GM19025 (cell line): ENCODE measurements around the gene FBXL13.
"Not testable (repeated sequence)": the region's sequence is repeated elsewhere in the genome, so short reads cannot be mapped to it uniquely, and the experiment has no call there.

Source experiments
- ATAC-seq: cut with Tn5 transposase; IDR thresholded peaks from one replicate; pipeline ENCODE4 v1.9.1; 2021; ENCODE audit warnings: mild to moderate bottlenecking, low read depth, moderate library complexity; ENCODE audit not compliant: unreplicated experiment

Gene FBXL13

GRCh38 chr7:102874166-102874829, 200.3 kb downstream of the FBXL13 start:
- peak; percentile 99 for ATAC-seq

- ATAC-seq, result peak; percentile 21
These were observed 201.0 kb downstream of the FBXL13 start for GRCh38 chr7:102873470-102874165.

DNA sequence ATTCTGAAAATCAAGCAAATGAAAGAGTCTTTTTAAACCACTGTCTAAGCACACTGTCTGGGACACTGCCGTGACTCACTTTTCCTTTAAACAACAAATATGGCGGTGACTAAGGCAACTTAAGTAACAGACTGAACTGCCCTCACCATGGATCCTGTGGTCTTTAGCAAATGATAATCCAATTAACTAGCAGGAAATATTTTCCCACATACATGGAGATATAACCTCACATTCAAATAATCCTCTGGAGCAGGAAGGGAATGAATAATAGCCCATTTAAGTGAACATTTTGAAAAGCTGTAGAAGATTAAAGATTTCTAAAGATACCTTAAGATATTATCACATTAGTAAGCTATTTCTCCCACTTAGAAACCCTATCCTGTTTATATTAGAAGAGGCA, 202.1 kb downstream of the FBXL13 start:
- no peak for ATAC-seq

DNA sequence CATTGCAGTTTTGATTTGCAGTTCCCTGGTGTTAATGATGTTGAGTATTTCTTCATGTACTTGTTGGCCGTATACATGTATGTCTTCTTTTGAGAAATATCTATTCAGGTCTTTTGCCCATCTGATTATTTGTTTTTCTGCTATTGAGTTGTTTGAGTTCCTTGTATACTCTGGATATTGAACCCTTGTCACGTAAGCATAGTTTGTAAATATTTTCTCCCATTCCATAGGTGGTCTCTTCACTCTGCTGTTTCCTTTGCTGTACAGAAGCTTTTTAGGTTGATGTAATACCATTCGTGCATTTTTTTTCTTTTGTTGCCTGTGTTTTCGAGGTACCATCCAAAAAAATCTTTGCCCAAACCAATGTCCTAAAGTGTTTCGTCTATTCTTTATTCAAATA, 205.4 kb downstream of the FBXL13 start:
- ATAC-seq, result no peak

DNA sequence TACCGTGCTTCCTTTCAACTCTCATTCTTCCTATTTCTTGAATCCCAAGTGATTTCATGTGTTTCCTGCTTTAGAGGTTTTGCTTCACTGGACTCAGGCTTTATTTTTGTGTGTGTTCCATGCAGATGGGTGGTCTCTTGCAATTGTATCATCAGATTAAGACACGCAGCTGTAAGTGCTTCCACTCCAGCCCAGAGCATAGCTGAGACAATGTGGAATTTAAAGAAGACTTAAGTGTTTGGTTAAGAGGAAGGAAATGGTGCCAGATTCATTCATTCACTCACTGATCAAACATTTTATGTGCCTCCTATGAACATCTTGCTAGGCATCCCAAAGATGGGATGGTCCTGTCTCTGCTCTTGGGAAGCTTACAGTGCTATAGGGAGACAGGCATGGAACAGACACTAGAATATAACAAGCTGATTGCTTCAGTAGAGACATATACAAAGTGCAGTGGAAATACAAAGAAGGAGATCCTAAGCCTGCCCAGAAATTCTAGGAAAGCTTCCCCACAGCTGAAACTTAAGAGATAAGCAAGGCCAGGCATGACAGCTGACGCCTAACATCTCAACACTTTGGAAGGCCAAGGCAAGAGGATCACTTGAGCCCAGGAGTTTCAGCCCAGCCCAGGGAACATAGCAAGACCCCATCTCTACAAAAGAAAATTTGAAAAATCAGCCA, 207.9 kb downstream of the FBXL13 start:
- no peak for ATAC-seq

DNA sequence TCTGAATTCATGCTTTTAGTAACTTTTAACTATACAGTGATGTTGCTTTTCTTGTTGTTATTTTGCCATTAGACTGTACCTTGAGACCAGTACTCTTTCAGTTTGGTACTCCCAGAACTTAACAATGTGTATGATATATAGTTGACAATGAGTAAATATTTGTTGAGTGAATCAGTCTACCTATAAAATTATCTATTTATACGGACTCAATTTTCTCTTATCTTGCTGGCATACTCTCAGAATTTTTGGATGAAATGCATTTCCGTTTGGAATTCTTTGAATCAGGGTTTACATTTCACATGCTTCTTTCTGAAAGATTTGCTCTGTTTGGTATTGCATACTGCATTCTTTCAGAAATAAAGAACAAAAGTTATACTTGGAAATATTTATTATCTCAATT, 209.6 kb downstream of the FBXL13 start:
- no peak for ATAC-seq

DNA sequence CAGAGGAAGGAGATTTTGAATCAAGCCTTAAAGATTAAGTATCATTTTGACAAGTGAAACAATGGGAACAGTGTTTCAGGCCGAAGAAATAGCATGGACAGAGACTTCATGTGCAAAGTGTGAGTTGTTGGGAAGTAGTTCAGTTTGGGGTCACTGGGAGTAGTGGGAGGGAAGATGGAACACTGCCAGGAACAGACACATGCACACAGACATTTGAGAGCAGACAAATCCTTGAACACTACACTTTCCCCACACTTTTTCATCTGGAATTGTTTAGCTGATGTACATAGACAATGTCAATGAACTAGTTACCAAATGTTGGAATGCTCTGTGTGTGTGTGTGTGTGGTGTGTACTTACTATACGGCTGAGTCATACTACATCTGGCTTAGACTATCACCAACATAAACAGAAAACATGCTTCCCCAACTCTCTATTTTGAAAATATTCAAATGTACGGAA, 214.2 kb downstream of the FBXL13 start:
- no peak for ATAC-seq

DNA sequence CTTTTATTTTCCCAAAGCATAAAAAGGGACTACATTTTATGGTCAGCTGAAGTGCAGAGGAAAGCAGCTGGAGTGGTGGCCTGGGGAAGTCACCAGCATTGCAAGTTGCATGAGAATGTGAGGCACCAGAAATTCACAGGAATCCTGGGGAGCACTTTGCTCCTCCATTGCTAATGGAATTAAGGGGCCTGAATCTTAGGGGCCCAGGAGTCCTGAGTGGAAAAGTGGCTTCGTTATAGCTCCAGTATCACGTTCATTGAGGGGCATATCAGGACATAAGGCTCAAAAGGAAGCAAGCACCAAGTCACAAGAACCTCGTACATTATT, 214.8 kb downstream of the FBXL13 start:
- no peak for ATAC-seq

- no peak for ATAC-seq
These were observed 215.4 kb downstream of the FBXL13 start for GRCh38 chr7:102859084-102859798.

GRCh38 chr7:102856036-102856435, 218.6 kb downstream of the FBXL13 start:
- ATAC-seq, result no peak

DNA sequence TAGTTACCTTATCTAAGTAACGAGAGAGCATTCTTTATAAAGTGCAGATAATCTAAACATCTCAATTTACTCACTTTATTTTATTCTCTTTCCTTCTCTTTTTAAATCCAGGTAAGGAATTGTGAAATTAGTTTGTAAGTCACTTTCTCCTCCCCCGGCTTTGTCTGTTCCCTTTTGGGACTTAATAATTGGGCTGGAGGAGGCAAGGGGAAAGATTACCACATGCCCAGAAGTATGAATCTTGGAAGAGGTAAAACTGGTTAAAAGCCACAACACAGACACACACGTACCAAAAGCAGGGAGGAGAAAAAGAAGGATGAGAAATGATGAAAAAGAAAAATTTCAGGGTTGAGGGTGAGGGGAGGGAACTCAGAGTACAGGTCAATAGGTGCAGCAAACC, 225.1 kb downstream of the FBXL13 start:
- ATAC-seq, result no peak

DNA sequence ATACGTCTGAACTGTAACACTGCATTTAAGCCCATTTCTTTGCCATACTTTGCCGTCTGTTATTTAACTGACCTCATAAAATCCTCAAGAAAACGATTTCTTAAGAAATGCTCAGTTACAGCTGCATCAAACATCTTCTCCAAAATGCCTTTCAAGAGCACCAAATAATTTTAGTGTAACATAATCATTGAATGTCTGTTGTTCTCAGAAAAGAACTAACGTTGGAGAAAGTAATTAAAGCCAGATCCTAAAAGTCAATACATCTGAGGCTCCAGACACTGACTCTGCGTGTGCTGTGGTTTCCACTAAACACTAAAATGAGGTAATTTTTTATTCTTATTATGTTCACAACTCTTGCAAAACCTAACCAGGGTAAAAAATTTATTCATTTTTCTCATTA, 225.5 kb downstream of the FBXL13 start:
- ATAC-seq, result no peak

DNA sequence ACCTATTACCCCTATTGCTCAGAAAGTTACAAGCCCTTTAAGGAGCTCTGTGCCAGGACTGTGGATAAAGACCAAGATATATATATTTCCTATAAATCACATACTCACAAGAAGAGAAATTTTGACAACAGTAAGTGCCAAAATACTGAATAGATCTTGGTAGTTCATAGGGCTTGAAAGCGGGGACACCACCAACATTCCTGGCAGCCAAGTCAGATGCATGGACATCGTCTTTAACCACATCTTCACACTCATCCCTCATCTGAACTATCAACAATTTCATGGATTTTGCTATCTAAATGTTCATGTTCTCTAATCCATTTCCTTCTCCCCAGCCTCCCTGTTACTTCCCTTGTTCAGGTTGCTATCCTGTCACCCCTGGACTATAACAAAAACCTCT, 229.2 kb downstream of the FBXL13 start:
- no peak for ATAC-seq

DNA sequence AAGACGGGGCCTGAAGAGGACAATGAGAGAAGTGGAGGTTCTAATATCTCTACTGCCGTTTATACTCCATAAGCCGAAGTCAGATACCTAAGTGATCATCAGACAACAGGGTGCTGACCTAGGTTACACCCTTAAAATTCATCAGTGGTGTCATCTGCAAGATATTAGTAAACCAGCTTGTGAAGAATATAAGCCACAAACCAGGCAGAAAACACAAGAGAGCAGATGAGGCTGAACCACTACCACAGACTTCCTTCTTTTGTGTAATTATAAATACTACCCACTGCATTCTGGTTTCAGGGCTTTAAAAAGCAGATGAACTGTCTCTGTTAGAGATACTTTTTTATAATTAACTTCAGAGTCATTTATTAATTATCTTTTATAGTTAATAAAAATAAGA, 230.7 kb downstream of the FBXL13 start:
- peak; percentile 75 for ATAC-seq

- ATAC-seq, result no peak
These were observed 232.3 kb downstream of the FBXL13 start for GRCh38 chr7:102842284-102842683.

- no peak for ATAC-seq
These were observed 233.3 kb downstream of the FBXL13 start for GRCh38 chr7:102841290-102841689.

DNA sequence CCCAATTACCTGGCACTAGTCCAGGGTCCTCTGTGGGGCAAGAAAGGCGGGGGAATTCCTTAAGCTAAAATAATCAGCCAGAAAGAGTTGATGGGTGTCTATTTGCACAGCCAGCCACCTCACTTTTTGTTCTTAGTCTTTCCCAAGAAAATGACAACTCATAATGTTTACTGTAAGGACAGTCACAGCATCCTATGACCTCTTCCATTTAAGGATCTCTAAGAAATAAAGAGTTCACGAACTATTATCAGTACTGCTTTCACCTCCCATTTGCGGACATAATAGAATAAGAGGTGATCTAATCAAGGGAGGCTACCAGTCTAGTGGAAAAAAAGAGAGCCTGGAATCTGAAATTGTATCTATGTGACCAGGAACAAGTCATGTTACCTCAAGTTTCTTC, 234.2 kb downstream of the FBXL13 start:
- ATAC-seq, result no peak

DNA sequence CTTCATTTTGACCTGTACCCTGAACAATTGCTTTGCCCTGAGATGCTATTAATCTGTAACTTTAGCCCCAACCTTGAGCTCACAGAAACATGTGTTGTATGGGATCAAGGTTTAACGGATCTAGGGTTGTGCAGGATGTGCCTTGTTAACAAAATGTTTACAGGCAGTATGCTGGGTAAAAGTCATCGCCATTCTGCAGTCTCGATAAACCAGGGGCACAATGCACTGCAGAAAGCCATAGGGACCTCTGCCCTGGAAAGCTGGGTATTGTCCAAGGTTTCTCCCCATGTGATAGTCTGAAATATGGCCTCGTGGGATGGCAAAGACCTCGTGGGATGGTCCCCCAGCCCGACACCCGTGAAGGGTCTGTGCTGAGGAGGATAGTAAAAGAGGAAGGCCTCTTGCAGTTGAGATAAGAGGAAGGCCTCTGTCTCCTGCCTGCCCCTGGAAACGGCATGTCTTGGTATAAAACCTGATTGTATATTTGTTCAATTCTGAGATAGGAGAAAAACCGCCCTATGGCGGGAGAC, 236.0 kb downstream of the FBXL13 start:
- ATAC-seq, result not testable (repeated sequence)

GRCh38 chr7:102837802-102838201, 236.8 kb downstream of the FBXL13 start:
- ATAC-seq, result no peak

DNA sequence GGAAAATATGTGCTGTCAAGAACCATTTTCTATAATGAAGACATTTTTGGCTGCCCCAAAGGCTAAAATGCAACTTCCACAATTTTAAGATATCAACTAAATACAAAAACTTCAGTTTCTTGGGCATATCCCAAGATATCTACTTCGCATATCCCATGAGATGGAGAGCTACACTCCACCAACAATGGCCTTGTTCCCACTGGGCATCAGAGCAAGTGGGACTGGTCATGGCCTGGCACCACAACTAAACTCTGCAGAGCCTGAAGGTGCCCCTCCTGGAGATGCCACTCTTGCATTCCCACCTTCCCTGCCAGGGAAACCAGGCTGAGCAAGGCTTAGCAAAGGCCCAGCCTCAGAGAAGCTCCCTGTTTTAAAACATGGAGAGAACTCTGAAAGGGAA, 237.6 kb downstream of the FBXL13 start:
- ATAC-seq, result no peak
